H1 (cell line): ENCODE measurements around the gene GET3. TPM values are rescaled to one million over a fixed set of nuclear protein-coding genes. Genes with fewer than 3 reads are reported as not detected.

Source experiments
- CTCF ChIA-PET: fragments of 300-600 bp; sonication (Branson Sonifier 250); formaldehyde crosslinking; loops from one replicate; lab custom pipeline; 2021; ENCODE audit not compliant: partially characterized antibody; lab: Charles Lee
- POLR2A ChIA-PET: fragments of 300-600 bp; sonication (Branson Sonifier 250); formaldehyde crosslinking; loops from one replicate; lab custom pipeline; 2021; ENCODE audit warnings: inconsistent platforms; ENCODE audit not compliant: partially characterized antibody; lab: Charles Lee
- DNase-seq, 2 experiments: peaks; one replicate each; pipeline versions ENCODE4 v3.0.0 to v3.0.0-alpha.2; 2010 to 2022; ENCODE audit warnings: low spot score in 2 of 2, low read depth in 1 of 2, mixed read lengths in 1 of 2
- FAIRE-seq: peaks from 2 replicates; lab custom pipeline; 2011; peaks lifted over from hg19 to GRCh38; lab: Jason Lieb, UNC
- H2AFZ ChIP-seq: 2 replicates; pipeline ENCODE4 v1.8.1; 2012; ENCODE audit warnings: low read length, inconsistent platforms
- H2AK5ac ChIP-seq: 2 replicates; pipeline ENCODE4 v1.6.1; 2013; ENCODE audit warnings: low read depth, low read length
- H2BK120ac ChIP-seq: replicated peaks from 2 replicates; pipeline ENCODE3; 2013; ENCODE audit warnings: low read depth, low read length, inconsistent platforms
- H2BK12ac ChIP-seq: 2 replicates; pipeline ENCODE4 v1.6.1; 2013; ENCODE audit warnings: low read depth, low read length
- H2BK15ac ChIP-seq: 2 replicates; pipeline ENCODE4 v1.6.1; 2013; ENCODE audit warnings: low read length
- H2BK20ac ChIP-seq: 2 replicates; pipeline ENCODE4 v1.6.1; 2013; ENCODE audit warnings: low read length
- H2BK5ac ChIP-seq: 2 replicates; pipeline ENCODE4 v1.6.1; 2013; ENCODE audit warnings: low read depth, low read length
- H3K14ac ChIP-seq: 2 replicates; pipeline ENCODE4 v1.6.1; 2013; ENCODE audit warnings: inconsistent platforms; ENCODE audit not compliant: insufficient read length
- H3K18ac ChIP-seq: 2 replicates; pipeline ENCODE4 v1.6.1; 2013; ENCODE audit warnings: low read length; ENCODE audit errors: extremely low read depth
- H3K23ac ChIP-seq: 2 replicates; pipeline ENCODE4 v1.6.1; 2013; ENCODE audit warnings: inconsistent platforms; ENCODE audit not compliant: insufficient read length
- H3K23me2 ChIP-seq: 2 replicates; pipeline ENCODE4 v1.6.1; 2013; ENCODE audit warnings: low read depth, low read length
- H3K27ac ChIP-seq: 2 replicates; pipeline ENCODE4 v1.6.1; 2011; ENCODE audit warnings: low read depth, low read length, inconsistent platforms
- H3K27me3 ChIP-seq, 4 experiments: replicated peaks in 1 of 4; 1 replicate in 1 of 4; 2 replicates in 3 of 4; pipeline versions ENCODE4 v1.6.1 to v1.8.1; 2011 to 2013; ENCODE audit warnings: low read length in 3 of 4, mild to moderate bottlenecking in 3 of 4, inconsistent platforms in 2 of 4, mixed read lengths in 2 of 4, moderate library complexity in 1 of 4; ENCODE audit not compliant: control insufficient read depth in 3 of 4, insufficient read depth in 3 of 4; ENCODE audit errors: extremely low read depth in 1 of 4
- H3K36me3 ChIP-seq, 4 experiments: 2 replicates each; pipeline versions ENCODE4 v1.6.1 to v1.8.1; 2011 to 2013; ENCODE audit warnings: mild to moderate bottlenecking in 4 of 4, low read length in 3 of 4, moderate library complexity in 2 of 4, control low read depth in 1 of 4, inconsistent platforms in 1 of 4; ENCODE audit not compliant: insufficient read depth in 4 of 4, control insufficient read depth in 2 of 4
- H3K4ac ChIP-seq: replicated peaks from 2 replicates; pipeline ENCODE3; 2013; ENCODE audit warnings: low read length, low read depth, mixed read lengths, inconsistent platforms; ENCODE audit not compliant: insufficient read length
- H3K4me1 ChIP-seq, 4 experiments: replicated peaks in 1 of 4; 1 replicate in 1 of 4; 2 replicates in 3 of 4; pipeline versions ENCODE4 v1.6.1 to v1.8.1; 2011 to 2013; ENCODE audit warnings: low read length in 3 of 4, inconsistent platforms in 2 of 4, mixed read lengths in 1 of 4; ENCODE audit not compliant: insufficient read depth in 4 of 4, control insufficient read depth in 3 of 4
- H3K4me2 ChIP-seq, 2 experiments: 2 replicates each; pipeline versions ENCODE4 v1.6.1 to v1.8.1; 2011 to 2013; ENCODE audit warnings: low read depth in 2 of 2, low read length in 2 of 2, control low read depth in 1 of 2, inconsistent platforms in 1 of 2, mild to moderate bottlenecking in 1 of 2; ENCODE audit not compliant: insufficient read depth in 1 of 2
- H3K4me3 ChIP-seq, 4 experiments: fragments of 200-600, 300-600 bp in 1 of 4; sonication (generic), shearing (Covaris generic), sonication (Bioruptor Twin) in 1 of 4; 2 replicates each; pipeline versions ENCODE4 v1.5.1 to v1.8.1; 2011 to 2016; ENCODE audit warnings: low read length in 4 of 4, low read depth in 3 of 4, control low read depth in 2 of 4, inconsistent platforms in 2 of 4, mild to moderate bottlenecking in 2 of 4, mixed read lengths in 1 of 4, moderate library complexity in 1 of 4; ENCODE audit not compliant: insufficient read depth in 2 of 4; ENCODE audit errors: extremely low read depth in 1 of 4
- H3K56ac ChIP-seq: replicated peaks from 2 replicates; pipeline ENCODE3; 2013; ENCODE audit warnings: low read depth, mild to moderate bottlenecking, mixed read lengths, low read length, inconsistent platforms; ENCODE audit not compliant: insufficient read length
- H3K79me1 ChIP-seq: 2 replicates; pipeline ENCODE4 v1.6.1; 2013; ENCODE audit warnings: low read depth, low read length, control low read depth
- H3K79me2 ChIP-seq, 2 experiments: 2 replicates each; pipeline versions ENCODE4 v1.6.1 to v1.8.1; 2012 to 2013; ENCODE audit warnings: low read length in 2 of 2, mild to moderate bottlenecking in 2 of 2, inconsistent platforms in 1 of 2; ENCODE audit not compliant: insufficient read depth in 2 of 2, control insufficient read depth in 1 of 2
- H3K9ac ChIP-seq, 4 experiments: replicated peaks in 1 of 4; 1 replicate in 1 of 4; 2 replicates in 3 of 4; pipeline versions ENCODE4 v1.6.1 to v1.8.1; 2011 to 2013; ENCODE audit warnings: low read depth in 3 of 4, low read length in 3 of 4, control low read depth in 2 of 4, mild to moderate bottlenecking in 2 of 4, moderate library complexity in 2 of 4, inconsistent platforms in 1 of 4; ENCODE audit errors: extremely low read depth in 1 of 4
- H3K9me3 ChIP-seq, 2 experiments: 2 replicates each; pipeline versions ENCODE4 v1.6.1 to v1.8.1; 2012 to 2013; ENCODE audit warnings: mild to moderate bottlenecking in 2 of 2, moderate library complexity in 2 of 2, control low read depth in 1 of 2, inconsistent platforms in 1 of 2, low read depth in 1 of 2, low read length in 1 of 2, mixed read lengths in 1 of 2; ENCODE audit not compliant: insufficient read depth in 2 of 2
- H4K20me1 ChIP-seq, 2 experiments: replicated peaks in 1 of 2; 2 replicates each; pipeline versions ENCODE3 to v1.8.1; 2011 to 2013; ENCODE audit warnings: inconsistent platforms in 2 of 2, low read length in 2 of 2, mild to moderate bottlenecking in 1 of 2; ENCODE audit not compliant: insufficient read depth in 2 of 2, control insufficient read depth in 1 of 2
- H4K5ac ChIP-seq: 2 replicates; pipeline ENCODE4 v1.6.1; 2013; ENCODE audit warnings: low read length, low read depth, mixed read lengths, inconsistent platforms; ENCODE audit not compliant: insufficient read length
- H4K8ac ChIP-seq: 2 replicates; pipeline ENCODE4 v1.8.0; 2013; ENCODE audit warnings: mild to moderate bottlenecking, moderate library complexity, low read length, inconsistent platforms; ENCODE audit not compliant: insufficient read depth; ENCODE audit errors: extremely low read depth
- H4K91ac ChIP-seq: replicated peaks from 2 replicates; pipeline ENCODE3; 2013; ENCODE audit warnings: low read length, mixed read lengths, inconsistent platforms; ENCODE audit not compliant: insufficient read length
- EP300 ChIP-seq, 2 experiments: IDR thresholded peaks; 1 replicate in 1 of 2; 2 replicates in 1 of 2; pipeline ENCODE4 v1.6.1; 2011 to 2012; ENCODE audit warnings: low read depth in 2 of 2, low read length in 2 of 2, mild to moderate bottlenecking in 2 of 2, borderline replicate concordance in 1 of 2, inconsistent platforms in 1 of 2, moderate library complexity in 1 of 2
- WGBS, 2 experiments: shearing (Covaris generic) in 1 of 2; methylation state at CpG; one replicate each; pipeline versions ENCODE4 v1.1.6 to v1.1.7; 2013 to 2015; ENCODE audit warnings: low lambda C conversion rate in 2 of 2, mixed read lengths in 2 of 2, inconsistent platforms in 1 of 2, low coverage in 1 of 2, missing lambda C conversion rate in 1 of 2; ENCODE audit not compliant: insufficient replicate concordance in 2 of 2, insufficient coverage in 1 of 2, insufficient read length in 1 of 2; ENCODE audit errors: extremely low coverage in 1 of 2, missing lambda C conversion rate in 1 of 2; 5-methylcytosine and 5-hydroxymethylcytosine counted together
- polyA plus RNA-seq, 7 experiments: library from polyadenylated mRNA; depleted of rRNA in 3 of 7; stranded (reverse) in 5 of 7; unstranded in 2 of 7; fragments of >200 nt in 5 of 7; fragments of 200-250 nt in 2 of 7; gene quantifications; 1 replicate in 5 of 7; 2 replicates in 1 of 7; 4 replicates in 1 of 7; pipeline versions ENCODE4 v1.2.1 to v1.2.3, GENCODE V29; 2011 to 2013; ENCODE audit warnings: missing spikeins in 2 of 7, mixed read lengths in 2 of 7
- total RNA-seq: library from RNA; stranded (reverse); fragmentation: NEBNext Ultra II Directional; extraction: Animal tissue kit (Norgen Biotek cat#: 25700); gene quantifications from 2 replicates; pipeline ENCODE4 v1.2.1, GENCODE V29; 2021

Gene GET3
- total and polyA plus RNA-seq, 2 of the 8 experiments (the other 6 are each of a cell fraction or from before 2014, with no cell fraction given) = 105 to 297 TPM

- no peak overlapping the region for H3K27ac ChIP-seq
- H4K20me1 ChIP-seq = peaks cover 1 to 2% of the 10 kb centered on the region in 2 experiments
- H3K9me3 ChIP-seq = no peaks in the 10 kb centered on the region
- no peak overlapping the region for H2BK5ac ChIP-seq
- H3K4me3 ChIP-seq = no peak overlapping the region
- H3K18ac ChIP-seq = no peak overlapping the region
- H3K4me2 ChIP-seq = no peak overlapping the region
- H3K23ac ChIP-seq = no peak overlapping the region
- H3K79me1 ChIP-seq = no peaks in the 10 kb centered on the region
- no peak overlapping the region for H2BK12ac ChIP-seq
- H4K91ac ChIP-seq = no peak overlapping the region
- POLR2A ChIA-PET = interaction anchor here (0.8 to 9.2 kb wide), 11 partner anchors 10 to 64 kb away, joined by 3 to 70 read pairs (median 5); partner anchors contain the start of genes BEST2, GET3 and HOOK2
- H4K5ac ChIP-seq = no peak overlapping the region
- H2AK5ac ChIP-seq = no peak overlapping the region
- no peak overlapping the region for H3K56ac ChIP-seq
- CTCF ChIA-PET = interaction anchor here (1.0 to 17.5 kb wide), 6 partner anchors 11 to 79 kb away, joined by 3 to 288 read pairs (median 68); partner anchors contain the start of genes BEST2, HOOK2, JUNB and PRDX2
- no peak overlapping the region for H2BK120ac ChIP-seq
- no peak overlapping the region for H2AFZ ChIP-seq
- no peak overlapping the region for H3K4ac ChIP-seq
- H3K23me2 ChIP-seq = no peaks in the 10 kb centered on the region
- H3K27me3 ChIP-seq = no peaks in the 10 kb centered on the region; a peak in 1 of 7 replicates
- no peak overlapping the region for H2BK20ac ChIP-seq
- FAIRE-seq (no peak), DNase-seq (no peak)
- no peak overlapping the region for H3K9ac ChIP-seq
- H3K14ac ChIP-seq = no peak overlapping the region
- 95% methylated on average over 10 of the region's 11 CpGs; no CpG with 5 or more reads in 1 of the 2 experiments for WGBS, 2 experiments
- TF ChIP-seq EP300 (IDR thresholded peaks at IDR 0.05; ENCODE audit: borderline replicate concordance in 1 of 2, low read depth in 2 of 2, low read length in 2 of 2) = no peak
- peaks cover 7 to 38% (median 24%) of the 10 kb centered on the region in 4 experiments for H3K36me3 ChIP-seq
- H3K79me2 ChIP-seq = no peaks in the 10 kb centered on the region
- H2BK15ac ChIP-seq = no peak overlapping the region
- peaks cover 0 to 2% (median 1%) of the 10 kb centered on the region in 4 experiments; a peak in 2 of 7 replicates for H3K4me1 ChIP-seq
- no peak overlapping the region for H4K8ac ChIP-seq
Measured at GRCh38 chr19:12763100-12763499, 25.8 kb downstream of the GET3 start.
